Small intestine (tissue), 7 donors: ENCODE measurements around the gene SNX13. TPM values are rescaled to one million over a fixed set of nuclear protein-coding genes. Genes with fewer than 3 reads are reported as not detected.

ENCODE experiments used
- DNase-seq, 2 donors: peaks; one replicate each; pipeline versions ENCODE4 v3.0.0 to v3.0.0-alpha.2; 2013
- FAIRE-seq: peaks from 2 replicates; lab custom pipeline; 2012; peaks lifted over from hg19 to GRCh38; lab: Jason Lieb, UNC
- H3K27ac ChIP-seq, 3 donors: one replicate each; pipeline ENCODE4 v1.5.1; 2013; ENCODE audit warnings: low read length in 2 of 3, mild to moderate bottlenecking in 2 of 3, control low read depth in 1 of 3, inconsistent platforms in 1 of 3, low read depth in 1 of 3, moderate library complexity in 1 of 3
- H3K27me3 ChIP-seq, 3 donors: one replicate each; pipeline ENCODE4 v1.6.1; 2013; ENCODE audit warnings: low read length in 3 of 3, inconsistent platforms in 1 of 3; ENCODE audit not compliant: control insufficient read depth in 3 of 3, insufficient read depth in 3 of 3
- H3K36me3 ChIP-seq, 3 donors: one replicate each; pipeline ENCODE4 v1.6.1; 2013; ENCODE audit warnings: low read length in 3 of 3, inconsistent platforms in 1 of 3, low read depth in 1 of 3, mild to moderate bottlenecking in 1 of 3, moderate library complexity in 1 of 3; ENCODE audit not compliant: control insufficient read depth in 3 of 3, insufficient read depth in 2 of 3
- H3K4me1 ChIP-seq, 3 donors: one replicate each; pipeline ENCODE4 v1.6.1; 2013; ENCODE audit warnings: low read length in 2 of 3, inconsistent platforms in 1 of 3, low read depth in 1 of 3, mild to moderate bottlenecking in 1 of 3, moderate library complexity in 1 of 3; ENCODE audit not compliant: control insufficient read depth in 3 of 3, insufficient read depth in 2 of 3
- H3K4me3 ChIP-seq, 3 donors: one replicate each; pipeline ENCODE4 v1.5.1; 2013; ENCODE audit warnings: low read length in 3 of 3, control low read depth in 1 of 3, inconsistent platforms in 1 of 3, low read depth in 1 of 3, mild to moderate bottlenecking in 1 of 3, moderate library complexity in 1 of 3
- H3K9me3 ChIP-seq, 2 donors: one replicate each; pipeline ENCODE4 v1.6.1; 2013; ENCODE audit warnings: low read depth in 1 of 2, low read length in 1 of 2; ENCODE audit not compliant: control insufficient read depth in 2 of 2, insufficient read depth in 1 of 2
- WGBS, 3 donors: extraction: QIAGEN DNeasy Blood & Tissue Kit; methylation state at CpG; one replicate each; pipeline ENCODE4 v1.1.7; 2013; 5-methylcytosine and 5-hydroxymethylcytosine counted together
- polyA plus RNA-seq, 4 donors: library from polyadenylated mRNA; stranded (reverse) in 3 of 4; unstranded in 1 of 4; fragments of 200-250 nt in 3 of 4; fragments of 120-200 nt in 1 of 4; gene quantifications; one replicate each; pipeline versions ENCODE4 v1.2.1 to v1.2.3, GENCODE V29; 2013
- donor health status: healthy with polysubstance abuse.
- donor health status: control.
- donor health status: control.
- donor health status: Bipolar disorder and iron deficiency.
- donor health status: healthy.

The SNX13 gene
- polyA plus RNA-seq, 4 donors = 5.7 to 36.0 (median 7.6) TPM

DNA sequence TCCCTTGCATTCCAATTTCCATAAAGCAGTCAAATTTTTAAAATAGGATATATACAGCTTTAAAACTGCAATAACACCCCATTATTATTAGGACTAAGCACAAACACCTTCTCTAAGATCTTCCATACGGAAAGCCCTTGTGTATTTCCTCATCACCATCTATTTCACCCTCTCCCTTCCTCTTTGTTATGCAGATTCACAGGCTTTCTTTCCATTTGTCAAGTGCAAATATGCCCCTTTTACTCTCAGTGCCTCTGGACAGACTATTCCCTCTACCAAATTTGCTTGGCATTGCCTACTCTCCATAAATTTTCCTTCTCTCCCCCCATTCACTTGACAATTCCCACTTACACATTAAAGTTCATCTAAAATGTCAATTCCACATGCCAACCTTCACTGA is 61.7 kb downstream of the SNX13 start:
- FAIRE-seq (no peak), DNase-seq (no peak)
- Histone ChIP-seq H3K9me3 (no peaks in the 10 kb centered on the region), H3K27ac (no peak overlapping the region), H3K27me3 (no peaks in the 10 kb centered on the region), H3K4me3 (no peak overlapping the region), H3K4me1 (no peaks in the 10 kb centered on the region), H3K36me3 (peaks cover 0 to 8% (median 3%) of the 10 kb centered on the region in 3 donors)
- WGBS, 3 donors = 70 to 89% (median 85%) methylated on average over 1 of the region's 1 CpG

DNA sequence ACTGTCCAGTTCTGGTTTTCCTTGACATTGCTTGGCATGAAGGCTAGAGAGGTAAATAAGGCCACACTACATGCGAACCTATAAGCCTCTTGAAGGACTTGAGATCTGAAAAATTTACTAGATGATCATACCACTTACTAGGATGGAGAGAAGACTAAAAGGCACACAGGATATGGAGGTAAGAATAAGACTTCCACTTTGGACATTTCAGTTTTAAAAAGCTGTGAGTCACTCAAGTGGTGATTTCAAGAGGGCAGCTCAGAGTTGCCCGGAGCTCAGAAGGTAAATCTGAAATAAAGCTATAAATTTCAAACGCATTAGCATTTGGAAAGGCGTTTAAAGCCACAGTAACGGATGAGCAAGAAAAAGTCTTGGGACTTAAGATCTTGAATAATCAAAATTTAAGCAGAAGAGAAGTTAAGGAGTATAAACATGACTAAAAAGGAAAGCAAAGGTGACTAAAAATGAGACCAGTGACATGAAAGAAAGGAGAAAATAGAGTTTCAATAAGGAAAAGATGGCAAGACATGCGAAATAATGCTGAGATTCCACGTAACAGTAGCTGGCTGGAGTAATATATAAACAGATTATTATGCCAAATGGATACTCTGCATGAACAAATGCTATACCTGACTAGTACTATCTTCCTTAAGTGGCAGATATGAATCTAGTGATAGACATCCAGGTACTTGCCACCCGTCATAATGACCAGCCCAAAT is 68.3 kb downstream of the SNX13 start:
- Histone ChIP-seq H3K9me3 (peaks cover 0 to 3% of the 10 kb centered on the region in 2 donors), H3K36me3 (peaks cover 2 to 10% (median 4%) of the 10 kb centered on the region in 3 donors), H3K4me3 (no peak overlapping the region), H3K27ac (no peak overlapping the region), H3K27me3 (no peaks in the 10 kb centered on the region), H3K4me1 (no peaks in the 10 kb centered on the region)
- no peak for FAIRE-seq
- DNase-seq = no peak
- 81 to 87% (median 86%) methylated on average over 8 of the region's 8 CpGs for WGBS, 3 donors

DNA sequence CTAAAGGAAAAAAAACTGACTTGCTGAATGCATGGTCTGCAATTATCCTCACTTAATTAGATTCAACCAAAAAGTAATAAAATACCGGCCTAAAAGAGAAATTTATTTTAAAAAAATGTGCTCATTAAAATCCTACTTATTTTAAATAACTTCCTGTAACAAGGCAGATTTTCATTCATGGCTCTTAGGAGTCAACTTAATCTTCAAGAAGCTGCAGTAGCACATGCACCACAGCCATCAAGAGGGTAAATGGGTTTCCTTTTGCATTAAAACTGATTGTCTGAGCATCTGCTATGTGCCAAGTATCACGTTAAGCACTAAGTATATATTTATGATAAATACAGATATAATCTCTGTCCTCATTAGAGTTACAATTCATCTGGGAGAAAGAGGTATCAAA is 69.9 kb downstream of the SNX13 start:
- WGBS, 3 donors = 85 to 96% (median 92%) methylated on average over 2 of the region's 2 CpGs
- peaks cover 2 to 7% (median 5%) of the 10 kb centered on the region in 3 donors for H3K36me3 ChIP-seq
- H3K4me1 ChIP-seq = no peaks in the 10 kb centered on the region
- no peak overlapping the region for H3K4me3 ChIP-seq
- H3K27ac ChIP-seq = no peak overlapping the region
- no peak for DNase-seq
- FAIRE-seq = no peak
- H3K9me3 ChIP-seq = peaks cover 0 to 3% of the 10 kb centered on the region in 2 donors
- H3K27me3 ChIP-seq = no peaks in the 10 kb centered on the region

DNA sequence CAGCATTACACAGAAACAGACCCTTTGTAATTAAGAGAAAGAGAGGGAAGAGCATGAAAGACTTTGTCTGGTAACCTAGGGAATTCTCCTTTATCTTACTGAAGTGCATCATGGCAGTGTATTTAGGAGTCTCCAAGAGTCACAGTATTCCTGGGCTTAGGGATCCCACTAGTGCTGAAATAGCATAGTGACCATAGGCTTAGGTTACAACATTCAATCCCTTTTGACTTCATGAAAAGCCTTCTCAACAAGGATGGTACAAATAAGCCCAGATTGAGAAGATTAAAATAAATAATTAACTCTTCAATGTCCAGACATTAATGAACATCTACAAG is 76.5 kb downstream of the SNX13 start:
- Histone ChIP-seq H3K4me3 (no peak overlapping the region), H3K36me3 (peaks cover 6 to 28% (median 10%) of the 10 kb centered on the region in 3 donors), H3K4me1 (no peaks in the 10 kb centered on the region), H3K27ac (no peak overlapping the region), H3K9me3 (peaks cover 0 to 6% of the 10 kb centered on the region in 2 donors), H3K27me3 (no peaks in the 10 kb centered on the region)
- no peak for DNase-seq
- no peak for FAIRE-seq

DNA sequence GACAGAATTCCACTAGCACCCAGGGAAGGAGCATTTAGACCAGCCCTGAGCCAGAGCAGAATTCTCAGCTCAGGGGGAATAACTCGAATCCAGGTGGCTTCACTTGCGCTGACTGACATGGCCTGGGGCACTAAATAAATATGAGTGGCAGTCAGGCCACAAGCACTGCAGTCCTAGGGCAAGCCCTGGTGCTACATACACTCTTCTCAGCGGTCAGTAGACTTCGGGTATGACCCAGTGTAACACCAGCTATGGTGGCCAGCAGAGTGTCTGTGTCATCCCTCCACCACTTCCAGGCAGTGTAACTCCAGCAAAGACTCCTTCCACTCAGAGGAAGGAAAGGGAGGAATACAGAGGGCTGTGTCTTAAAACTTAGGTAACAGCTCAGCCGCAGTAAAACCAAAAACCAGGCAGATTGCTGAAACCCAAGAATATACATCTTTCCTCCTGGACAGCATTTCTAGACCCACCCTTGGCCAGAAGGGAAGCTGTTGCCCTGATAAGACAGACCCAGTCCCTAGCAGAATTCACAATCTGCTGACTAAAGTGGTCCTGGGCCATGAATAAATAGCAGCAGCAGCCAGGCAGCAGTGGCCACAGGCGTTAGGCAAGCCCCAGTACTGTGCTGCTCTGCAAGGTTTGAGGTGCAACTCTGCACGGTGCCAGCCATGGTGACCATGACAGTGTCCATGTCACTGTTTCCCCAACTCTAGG is 77.0 kb downstream of the SNX13 start:
- H3K9me3 ChIP-seq = peaks cover 0 to 6% of the 10 kb centered on the region in 2 donors

DNA sequence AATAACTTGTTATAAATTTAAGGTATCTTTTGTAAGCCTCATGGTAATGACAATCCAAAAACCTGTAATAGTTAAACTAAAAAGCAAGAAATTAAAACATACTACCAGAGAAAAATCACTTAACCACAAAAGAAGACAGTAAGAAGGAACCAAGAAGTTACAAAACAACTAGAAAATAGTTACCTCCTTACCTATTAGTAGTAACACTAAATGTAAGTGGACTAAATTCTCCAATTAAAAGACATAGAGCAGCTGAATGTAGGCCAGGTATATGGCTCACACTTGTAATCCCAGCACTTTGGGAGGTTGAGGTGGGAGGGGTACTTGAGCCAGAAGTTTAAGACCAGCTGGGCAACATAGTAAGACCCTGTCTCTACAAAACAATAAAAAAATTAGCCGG is 84.0 kb downstream of the SNX13 start:
- Histone ChIP-seq H3K4me3 (no peak overlapping the region), H3K4me1 (no peaks in the 10 kb centered on the region), H3K27ac (no peak overlapping the region), H3K36me3 (peaks cover 2 to 13% (median 3%) of the 10 kb centered on the region in 3 donors), H3K9me3 (peaks cover 0 to 8% of the 10 kb centered on the region in 2 donors), H3K27me3 (no peaks in the 10 kb centered on the region)
- no peak for FAIRE-seq
- no peak for DNase-seq
- WGBS, 3 donors = 91 to 100% (median 100%) methylated on average over 1 of the region's 1 CpG

More for the DNA sequence above, 77.0 kb downstream of the SNX13 start:
- Histone ChIP-seq H3K4me1 (no peaks in the 10 kb centered on the region), H3K27ac (no peak overlapping the region), H3K4me3 (no peak overlapping the region), H3K36me3 (peaks cover 6 to 28% (median 10%) of the 10 kb centered on the region in 3 donors), H3K27me3 (no peaks in the 10 kb centered on the region)
- WGBS, 3 donors = 96 to 97% (median 96%) methylated on average over 7 of the region's 7 CpGs
- DNase-seq = no peak
- no peak for FAIRE-seq

DNA sequence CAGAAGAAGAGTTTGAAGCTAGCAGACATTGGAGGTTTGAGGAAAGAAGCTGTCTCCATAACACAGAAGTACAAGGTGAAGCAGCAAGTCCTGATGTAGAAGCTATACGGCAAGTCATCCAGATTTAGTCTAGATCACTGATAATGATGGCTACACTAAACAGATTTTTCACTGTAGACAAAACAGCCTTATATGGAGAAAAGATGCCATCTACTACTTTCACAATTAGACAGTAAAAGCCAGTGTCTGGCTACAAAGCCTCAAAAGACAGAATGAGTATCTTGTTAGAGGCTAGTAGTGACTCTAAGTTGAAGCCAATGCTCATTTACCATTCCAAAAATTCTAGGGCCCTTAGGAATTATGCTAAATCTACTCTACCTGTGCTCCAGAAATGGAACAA is 85.1 kb downstream of the SNX13 start:
- Histone ChIP-seq H3K27me3 (no peaks in the 10 kb centered on the region), H3K27ac (no peak overlapping the region), H3K9me3 (peaks cover 0 to 8% of the 10 kb centered on the region in 2 donors), H3K4me3 (no peak overlapping the region), H3K4me1 (no peaks in the 10 kb centered on the region), H3K36me3 (peaks cover 3 to 8% (median 3%) of the 10 kb centered on the region in 3 donors)
- WGBS, 3 donors = 9 to 41% (median 38%) methylated on average over 1 of the region's 1 CpG
- FAIRE-seq (no peak), DNase-seq (no peak)

DNA sequence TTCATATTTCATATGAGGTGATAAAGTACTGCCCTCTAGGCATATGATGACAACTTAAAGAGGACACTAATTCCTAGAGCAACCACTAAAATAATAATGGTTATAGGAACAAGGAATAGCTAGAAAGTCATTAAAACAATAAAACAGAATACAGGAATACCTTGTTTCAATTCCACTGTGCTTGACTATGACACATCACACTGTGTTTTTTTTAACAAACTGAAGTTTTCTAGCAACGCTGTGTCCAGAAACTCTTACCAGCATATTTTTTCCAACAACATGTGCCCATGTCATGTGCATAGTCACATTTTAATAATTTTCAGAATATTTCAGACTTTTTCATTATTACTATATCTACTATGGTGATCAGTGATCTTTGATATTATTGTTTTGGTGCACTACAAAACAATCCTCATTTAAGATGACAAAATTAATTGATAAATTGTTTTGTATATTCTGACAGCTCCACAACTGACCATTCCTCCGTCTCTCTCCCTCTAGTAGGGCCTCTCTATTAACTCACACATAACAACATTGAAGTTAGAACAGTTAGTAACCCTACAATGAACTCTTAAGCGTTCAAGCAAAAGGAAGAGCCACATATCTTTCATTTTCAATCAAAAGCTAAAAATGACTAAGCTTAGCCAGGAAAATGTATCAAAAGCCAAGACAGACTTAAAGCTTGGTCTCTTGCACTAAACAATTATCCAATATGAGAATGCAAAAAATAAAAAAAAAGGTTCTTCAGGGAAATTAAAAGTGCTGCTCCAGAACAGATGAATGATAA is 85.8 kb downstream of the SNX13 start:
- Histone ChIP-seq H3K4me1 (no peaks in the 10 kb centered on the region), H3K27me3 (no peaks in the 10 kb centered on the region), H3K9me3 (peaks cover 0 to 8% of the 10 kb centered on the region in 2 donors), H3K27ac (no peak overlapping the region), H3K36me3 (peaks cover 3 to 8% (median 3%) of the 10 kb centered on the region in 3 donors), H3K4me3 (no peak overlapping the region)
- FAIRE-seq = no peak
- WGBS, 3 donors = 69 to 83% (median 83%) methylated on average over 3 of the region's 3 CpGs
- DNase-seq = no peak
